Nephron progenitor cell (in vitro differentiated cells): Measurements from ENCODE around the gene PRR15L.

ENCODE experiments used
- DNase-seq: peaks from one replicate; pipeline ENCODE4 v3.0.0; 2021
- H3K27ac Mint-ChIP-seq: 2 replicates; pipeline ENCODE4 v1.8.0; 2021; ENCODE audit warnings: mild to moderate bottlenecking, moderate library complexity, mixed read lengths
- H3K27me3 Mint-ChIP-seq: 2 replicates; pipeline ENCODE4 v1.8.0; 2021; ENCODE audit warnings: mild to moderate bottlenecking, low read depth, mixed read lengths; ENCODE audit not compliant: poor library complexity
- H3K36me3 Mint-ChIP-seq: 2 replicates; pipeline ENCODE4 v1.8.0; 2021; ENCODE audit warnings: low read depth, mixed read lengths
- H3K4me1 Mint-ChIP-seq: 2 replicates; pipeline ENCODE4 v1.8.0; 2021; ENCODE audit warnings: mixed read lengths
- H3K4me3 Mint-ChIP-seq: 2 replicates; pipeline ENCODE4 v1.8.0; 2021; ENCODE audit warnings: mild to moderate bottlenecking, moderate library complexity, mixed read lengths
- H3K9me3 Mint-ChIP-seq: 2 replicates; pipeline ENCODE4 v1.8.0; 2021; ENCODE audit warnings: mild to moderate bottlenecking, moderate library complexity, mixed read lengths
- TF ChIP-seq, protein P1 (sequence below): fragments of 200-600 bp; sonication (generic); IDR thresholded peaks from 2 replicates; pipeline ENCODE4 v1.5.0; 2021; ENCODE audit warnings: antibody characterized with exemption

The PRR15L gene

DNA sequence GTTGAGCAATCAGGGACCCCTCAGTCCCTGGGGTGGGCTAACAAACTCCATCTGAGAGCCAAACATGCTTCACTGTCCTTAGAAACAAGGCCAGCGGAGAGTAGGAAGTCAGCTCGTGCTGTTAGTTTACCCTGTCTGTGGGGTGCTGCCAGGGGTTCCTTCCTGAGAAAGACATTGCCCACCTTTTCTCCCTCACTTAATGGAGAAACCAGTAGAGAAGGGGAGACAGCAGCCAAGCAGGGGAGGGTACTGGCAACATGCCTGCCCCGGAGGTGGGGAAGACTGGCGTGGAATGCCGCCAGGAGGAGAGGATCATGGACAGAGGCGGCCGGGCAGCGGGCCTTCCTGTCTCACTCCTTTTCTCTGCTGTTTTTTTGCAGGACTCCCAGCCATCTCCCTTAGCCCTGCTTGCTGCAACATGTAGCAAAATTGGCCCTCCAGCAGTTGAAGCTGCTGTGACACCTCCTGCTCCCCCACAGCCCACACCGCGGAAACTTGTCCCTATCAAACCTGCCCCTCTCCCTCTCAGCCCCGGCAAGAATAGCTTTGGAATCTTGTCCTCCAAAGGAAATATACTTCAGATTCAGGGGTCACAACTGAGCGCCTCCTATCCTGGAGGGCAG, 41.8 kb downstream of the PRR15L start:
- Mint-ChIP-seq H3K36me3 (peaks cover 41% of the 10 kb centered on the region), H3K27me3 (no peaks in the 10 kb centered on the region), H3K4me3 (no peak overlapping the region), H3K27ac (no peak overlapping the region), H3K4me1 (peaks cover 8% of the 10 kb centered on the region), H3K9me3 (no peaks in the 10 kb centered on the region)
- DNase-seq, result no peak
- TF ChIP-seq, protein P1, sequence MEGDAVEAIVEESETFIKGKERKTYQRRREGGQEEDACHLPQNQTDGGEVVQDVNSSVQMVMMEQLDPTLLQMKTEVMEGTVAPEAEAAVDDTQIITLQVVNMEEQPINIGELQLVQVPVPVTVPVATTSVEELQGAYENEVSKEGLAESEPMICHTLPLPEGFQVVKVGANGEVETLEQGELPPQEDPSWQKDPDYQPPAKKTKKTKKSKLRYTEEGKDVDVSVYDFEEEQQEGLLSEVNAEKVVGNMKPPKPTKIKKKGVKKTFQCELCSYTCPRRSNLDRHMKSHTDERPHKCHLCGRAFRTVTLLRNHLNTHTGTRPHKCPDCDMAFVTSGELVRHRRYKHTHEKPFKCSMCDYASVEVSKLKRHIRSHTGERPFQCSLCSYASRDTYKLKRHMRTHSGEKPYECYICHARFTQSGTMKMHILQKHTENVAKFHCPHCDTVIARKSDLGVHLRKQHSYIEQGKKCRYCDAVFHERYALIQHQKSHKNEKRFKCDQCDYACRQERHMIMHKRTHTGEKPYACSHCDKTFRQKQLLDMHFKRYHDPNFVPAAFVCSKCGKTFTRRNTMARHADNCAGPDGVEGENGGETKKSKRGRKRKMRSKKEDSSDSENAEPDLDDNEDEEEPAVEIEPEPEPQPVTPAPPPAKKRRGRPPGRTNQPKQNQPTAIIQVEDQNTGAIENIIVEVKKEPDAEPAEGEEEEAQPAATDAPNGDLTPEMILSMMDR, result no peak

DNA sequence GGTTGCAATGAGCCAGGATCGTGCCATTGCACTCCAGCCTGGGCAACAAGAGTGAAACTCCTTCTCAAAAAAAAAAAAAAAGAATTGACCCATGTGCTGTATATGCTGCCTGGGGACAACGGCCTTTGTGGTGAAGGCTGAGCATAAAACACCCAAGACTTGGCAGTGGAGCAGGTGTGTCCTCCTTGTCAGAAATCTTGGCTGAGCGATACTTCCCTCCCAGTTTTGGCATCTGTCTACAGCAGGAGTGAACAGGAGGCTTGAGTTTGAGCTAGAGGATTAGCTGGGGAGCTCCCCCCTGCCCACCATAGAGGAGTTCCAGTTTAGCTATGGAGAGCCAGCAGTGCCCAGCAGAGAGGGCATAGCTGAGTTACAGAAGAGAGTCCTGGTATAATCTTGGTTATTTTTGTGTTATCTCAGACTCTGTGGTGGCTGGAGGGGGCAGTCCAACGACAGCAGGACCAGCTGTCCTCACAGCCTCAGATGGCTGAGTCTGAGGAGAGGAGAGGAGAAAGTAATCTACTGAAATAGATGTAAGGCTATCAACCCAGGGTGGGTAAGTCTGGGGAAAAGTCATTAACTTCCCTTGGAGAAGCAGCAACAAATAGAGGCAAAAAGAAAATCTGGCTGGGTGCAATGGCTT, 43.3 kb downstream of the PRR15L start:
- TF ChIP-seq, protein P1, result no peak
- no peak for DNase-seq
- Mint-ChIP-seq H3K27me3 (peaks cover 4% of the 10 kb centered on the region), H3K4me3 (no peak overlapping the region), H3K4me1 (peaks cover 8% of the 10 kb centered on the region), H3K9me3 (no peaks in the 10 kb centered on the region), H3K27ac (peak overlapping the region; percentile 53), H3K36me3 (peaks cover 38% of the 10 kb centered on the region)

DNA sequence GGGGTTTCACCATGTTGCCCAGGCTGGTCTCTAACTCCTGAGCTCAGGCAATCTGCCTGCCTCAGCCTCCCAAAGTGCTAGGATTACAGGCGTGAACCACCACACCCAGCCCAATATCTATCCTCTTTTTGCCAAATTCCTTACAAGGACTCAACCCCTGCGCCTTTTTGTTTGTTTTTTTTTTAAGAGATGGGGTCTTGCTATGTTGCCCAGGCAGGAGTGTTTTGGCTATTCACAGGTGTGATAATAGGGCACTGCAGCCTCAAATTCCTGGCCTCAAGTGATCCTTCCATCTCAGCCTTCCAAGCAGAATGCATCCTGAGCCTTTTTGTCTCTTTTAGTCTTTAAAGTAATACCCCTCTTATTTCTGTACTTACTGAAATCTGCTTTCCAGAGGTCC, 44.6 kb downstream of the PRR15L start:
- DNase-seq, result no peak
- Mint-ChIP-seq H3K36me3 (peaks cover 36% of the 10 kb centered on the region), H3K27me3 (peaks cover 7% of the 10 kb centered on the region), H3K4me3 (no peak overlapping the region), H3K4me1 (peaks cover 8% of the 10 kb centered on the region), H3K9me3 (no peaks in the 10 kb centered on the region), H3K27ac (no peak overlapping the region)
- TF ChIP-seq, protein P1, result no peak

DNA sequence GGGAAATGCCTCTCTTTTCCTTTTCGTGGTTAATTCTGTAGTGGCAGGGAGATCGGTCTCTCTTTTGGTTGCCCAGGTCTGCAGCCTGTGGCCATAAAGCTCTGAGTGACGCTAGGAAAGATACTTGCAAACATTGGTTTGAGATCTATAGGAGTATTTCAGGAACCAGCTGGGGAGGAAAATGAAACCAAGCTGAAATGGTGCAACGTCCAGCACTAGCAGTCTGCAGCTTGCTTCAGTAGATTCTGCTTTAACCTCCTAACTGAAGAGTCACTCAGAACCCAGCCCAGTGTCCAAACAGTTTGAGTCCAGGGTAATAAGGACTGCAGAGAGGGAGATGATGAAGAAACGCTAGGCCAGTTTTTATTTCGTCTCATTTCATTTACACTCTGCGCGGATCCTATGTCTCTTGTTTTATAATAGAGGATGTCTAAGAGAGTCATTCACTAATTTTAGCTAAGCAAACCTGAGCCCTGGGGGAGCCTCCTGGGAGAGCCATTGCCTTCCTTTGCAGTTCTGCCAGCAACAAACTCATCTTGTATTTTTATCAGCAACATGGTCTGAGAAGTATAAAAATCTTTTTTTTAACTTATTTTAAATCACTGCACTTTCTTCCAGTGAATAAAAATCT, 49.6 kb downstream of the PRR15L start:
- TF ChIP-seq, protein P1, result no peak

DNA sequence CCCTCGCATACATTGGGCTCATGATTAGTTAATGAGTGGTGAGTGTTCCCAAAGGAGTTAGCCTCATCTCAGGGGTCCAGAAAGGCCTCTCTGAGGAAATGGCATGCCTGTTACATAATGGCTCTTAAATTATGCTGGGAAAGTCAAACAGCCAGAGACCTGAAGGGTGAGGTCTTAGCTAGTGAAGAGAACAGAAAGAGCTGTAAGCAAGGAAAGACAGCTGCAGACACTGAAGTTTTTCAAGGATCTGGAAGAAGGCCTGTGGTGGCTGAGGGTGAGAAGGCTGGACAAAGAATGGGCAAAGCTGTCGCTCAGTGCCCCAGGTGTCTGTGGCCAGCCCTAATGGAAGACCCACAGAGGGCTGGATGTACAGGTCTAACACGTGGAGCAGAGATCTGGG, 51.2 kb downstream of the PRR15L start:
- Mint-ChIP-seq H3K4me3 (no peak overlapping the region), H3K27me3 (peaks cover 7% of the 10 kb centered on the region), H3K4me1 (peaks cover 20% of the 10 kb centered on the region), H3K9me3 (no peaks in the 10 kb centered on the region), H3K36me3 (peaks cover 39% of the 10 kb centered on the region), H3K27ac (no peak overlapping the region)
- no peak for DNase-seq
- TF ChIP-seq, protein P1, result no peak

More for the DNA sequence above, 49.6 kb downstream of the PRR15L start:
- H3K4me1 Mint-ChIP-seq, result peaks cover 17% of the 10 kb centered on the region
- no peak overlapping the region for H3K4me3 Mint-ChIP-seq
- H3K27me3 Mint-ChIP-seq, result peaks cover 7% of the 10 kb centered on the region
- H3K9me3 Mint-ChIP-seq, result no peaks in the 10 kb centered on the region
- no peak overlapping the region for H3K27ac Mint-ChIP-seq
- H3K36me3 Mint-ChIP-seq, result peaks cover 33% of the 10 kb centered on the region
- DNase-seq, result no peak
